Muscle layer of duodenum (tissue), 2 donors: ENCODE measurements around the gene HIVEP1.
"Not testable (repeated sequence)": the region's sequence is repeated elsewhere in the genome, so short reads cannot be mapped to it uniquely, and the experiment has no call there.

Source experiments
- H3K27ac ChIP-seq: one replicate; pipeline ENCODE4 v1.7.0; 2013; ENCODE audit warnings: mild to moderate bottlenecking, low read length
- H3K27me3 ChIP-seq: one replicate; pipeline ENCODE4 v1.7.0; 2013; ENCODE audit warnings: low read depth, mild to moderate bottlenecking, control low read depth, low read length
- H3K36me3 ChIP-seq, 2 donors: one replicate each; pipeline ENCODE4 v1.7.0; 2013; ENCODE audit warnings: low read length in 2 of 2, control low read depth in 1 of 2, mild to moderate bottlenecking in 1 of 2; ENCODE audit not compliant: insufficient read depth in 2 of 2, control insufficient read depth in 1 of 2
- H3K4me1 ChIP-seq, 2 donors: one replicate each; pipeline ENCODE4 v1.7.0; 2013; ENCODE audit warnings: low read length in 2 of 2, mild to moderate bottlenecking in 2 of 2, control low read depth in 1 of 2, moderate library complexity in 1 of 2; ENCODE audit not compliant: insufficient read depth in 2 of 2, control insufficient read depth in 1 of 2
- H3K4me3 ChIP-seq, 2 donors: one replicate each; pipeline ENCODE4 v1.7.0; 2013; ENCODE audit warnings: low read length in 2 of 2, low read depth in 1 of 2, mild to moderate bottlenecking in 1 of 2
- H3K9me3 ChIP-seq, 2 donors: one replicate each; pipeline ENCODE4 v1.7.0; 2013; ENCODE audit warnings: low read length in 2 of 2, control low read depth in 1 of 2, mild to moderate bottlenecking in 1 of 2; ENCODE audit not compliant: control insufficient read depth in 1 of 2
- donor health status: healthy.

Gene HIVEP1

DNA sequence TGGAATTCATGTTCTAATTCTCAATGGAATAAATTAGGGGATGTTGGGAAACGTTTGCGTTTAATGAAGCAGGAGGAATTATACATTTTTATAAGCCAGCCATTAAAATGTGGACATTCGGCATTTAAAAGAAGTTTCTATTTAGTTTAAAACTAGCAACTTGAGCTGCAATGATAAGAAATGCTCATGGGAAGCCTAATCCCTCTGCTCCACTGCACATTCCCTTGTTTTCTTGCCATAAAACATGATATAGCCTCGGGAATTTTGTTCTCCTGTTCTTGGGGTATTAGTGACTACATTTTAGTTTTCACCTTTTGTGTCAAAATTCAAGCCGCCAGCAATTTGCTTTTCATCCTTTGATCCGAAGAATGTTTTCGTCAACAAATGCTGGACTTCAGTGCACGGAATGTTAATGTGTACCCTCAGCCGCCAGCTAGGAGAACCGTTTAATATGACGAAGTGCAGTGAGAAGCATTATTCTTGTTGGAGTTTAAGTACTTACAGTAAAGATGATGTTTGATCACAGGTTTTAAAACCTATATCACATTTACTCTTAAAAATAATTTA lies 137.9 kb downstream of the HIVEP1 start:
- H3K27ac ChIP-seq = no peak overlapping the region
- H3K4me1 ChIP-seq = no peaks in the 10 kb centered on the region
- H3K4me3 ChIP-seq = no peak overlapping the region
- no peaks in the 10 kb centered on the region for H3K36me3 ChIP-seq
- H3K27me3 ChIP-seq = no peaks in the 10 kb centered on the region
- no peaks in the 10 kb centered on the region for H3K9me3 ChIP-seq

DNA sequence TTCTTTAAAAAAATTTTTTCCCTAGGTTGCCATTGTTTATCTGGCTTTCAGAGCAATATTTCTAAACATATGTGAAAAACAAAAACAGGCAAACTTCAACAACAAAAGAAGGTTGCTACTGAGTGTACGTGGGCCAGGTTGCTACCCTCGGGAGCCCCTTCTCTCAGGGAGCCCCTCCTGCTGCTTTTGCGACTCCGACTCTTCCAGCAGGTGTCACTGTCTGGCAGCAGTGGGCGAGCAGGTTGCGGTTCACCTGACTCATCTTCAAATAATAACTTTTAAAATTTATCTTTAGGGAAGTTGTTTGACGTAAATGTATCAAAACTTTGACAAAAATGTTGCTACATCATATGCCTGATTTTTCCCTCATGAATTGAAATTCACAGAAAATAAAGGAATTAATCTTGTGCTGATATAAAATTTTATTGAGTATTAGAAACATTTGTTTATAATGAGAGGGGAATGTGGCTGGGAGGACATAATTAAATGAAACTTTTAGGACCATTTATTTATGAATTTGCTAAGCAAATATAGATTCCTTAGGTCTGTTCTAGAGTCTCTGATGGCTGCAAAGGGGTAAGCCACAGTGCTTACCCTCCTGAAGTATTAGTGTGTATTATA lies 138.8 kb downstream of the HIVEP1 start:
- Histone ChIP-seq H3K27me3 (no peaks in the 10 kb centered on the region), H3K36me3 (no peaks in the 10 kb centered on the region), H3K4me1 (no peaks in the 10 kb centered on the region), H3K27ac (no peak overlapping the region), H3K9me3 (no peaks in the 10 kb centered on the region), H3K4me3 (no peak overlapping the region)

DNA sequence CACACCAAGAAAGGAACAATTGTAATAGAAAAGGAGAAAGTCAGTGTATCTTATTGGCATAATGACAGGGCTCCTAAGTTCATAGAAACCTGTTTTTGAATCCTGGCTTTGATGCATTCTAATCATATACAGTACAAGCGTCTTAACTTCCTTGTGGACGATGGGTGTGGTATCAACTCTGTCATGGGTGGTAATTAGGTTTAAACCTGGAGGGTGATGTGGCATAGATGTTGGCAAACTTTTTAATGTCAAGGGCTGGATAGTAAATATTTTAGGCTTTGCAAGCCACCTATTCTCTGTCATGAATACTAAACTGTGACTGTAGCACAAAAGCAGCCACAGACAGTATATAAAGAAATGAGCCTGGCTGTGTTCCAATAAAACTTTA lies 139.3 kb downstream of the HIVEP1 start:
- Histone ChIP-seq H3K4me3 (no peak overlapping the region), H3K4me1 (no peaks in the 10 kb centered on the region), H3K27ac (no peak overlapping the region), H3K36me3 (no peaks in the 10 kb centered on the region), H3K9me3 (no peaks in the 10 kb centered on the region), H3K27me3 (no peaks in the 10 kb centered on the region)

DNA sequence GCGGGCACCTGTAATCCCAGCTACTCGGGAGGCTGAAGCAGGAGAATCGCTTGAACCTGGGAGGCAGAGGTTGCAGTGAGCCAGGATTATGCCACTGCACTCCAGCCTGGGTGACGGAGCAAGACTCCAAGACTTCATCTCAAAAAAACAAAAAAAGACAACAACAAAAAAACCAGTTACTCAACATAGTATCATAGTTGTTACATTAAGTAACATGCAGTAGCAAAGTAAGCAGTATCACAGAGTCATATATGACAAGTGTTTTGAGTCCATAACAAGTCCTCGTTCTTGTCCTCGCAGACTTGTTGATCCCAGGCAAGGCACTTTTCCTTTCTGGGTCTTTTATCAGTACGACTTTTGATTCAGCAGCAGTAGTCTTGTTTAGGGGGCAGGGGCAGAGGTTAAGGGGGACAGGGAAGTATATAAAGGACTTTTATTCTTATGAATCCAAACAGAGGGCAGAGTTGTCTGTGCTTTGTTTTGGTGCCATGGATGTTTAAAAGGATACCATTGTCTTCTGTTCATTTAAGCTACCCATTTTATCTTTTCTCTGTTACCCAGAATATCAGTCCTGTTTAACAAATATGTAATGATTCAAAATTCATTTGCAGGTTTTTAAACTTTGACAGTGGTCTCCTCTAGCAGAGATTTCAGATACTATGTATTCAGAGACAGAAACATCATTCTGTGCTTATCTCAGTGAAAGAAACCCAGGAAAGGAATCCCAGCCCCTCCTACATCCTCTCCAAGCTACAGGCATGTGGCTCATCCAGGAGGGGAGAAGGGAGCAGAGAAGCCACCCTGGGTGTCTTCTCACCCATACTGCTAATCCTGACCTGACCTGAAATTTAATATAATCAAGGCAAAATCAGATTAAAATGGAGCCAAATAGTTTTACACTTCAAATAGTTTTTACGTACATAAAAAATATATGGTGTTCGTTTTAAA lies 140.2 kb downstream of the HIVEP1 start:
- H3K27me3 ChIP-seq = no peaks in the 10 kb centered on the region
- no peaks in the 10 kb centered on the region for H3K9me3 ChIP-seq
- no peak overlapping the region for H3K27ac ChIP-seq
- no peaks in the 10 kb centered on the region for H3K36me3 ChIP-seq
- no peaks in the 10 kb centered on the region for H3K4me1 ChIP-seq
- H3K4me3 ChIP-seq = no peak overlapping the region

DNA sequence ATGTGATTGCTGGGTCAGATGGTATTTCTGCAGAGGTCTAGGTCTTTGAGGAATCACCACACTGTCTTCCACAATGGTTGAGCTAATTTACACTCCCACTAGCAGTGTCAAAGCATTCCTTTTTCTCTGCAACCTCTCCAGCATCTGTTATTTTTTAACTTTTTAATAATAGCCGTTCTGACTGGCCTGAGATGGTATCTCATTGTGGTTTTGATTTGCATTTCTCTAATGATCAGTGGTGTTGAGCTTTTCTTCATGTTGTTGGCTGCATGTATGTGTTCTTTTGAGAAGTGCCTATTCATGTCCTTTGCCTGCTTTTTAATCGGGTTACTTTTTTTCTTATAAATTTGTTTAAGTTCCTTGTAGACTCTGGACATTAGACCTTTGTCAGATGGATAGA lies 143.7 kb downstream of the HIVEP1 start:
- H3K9me3 ChIP-seq, H3K4me3 ChIP-seq, H3K36me3 ChIP-seq, H3K27ac ChIP-seq, H3K27me3 ChIP-seq, H3K4me1 ChIP-seq: not testable (repeated sequence)

DNA sequence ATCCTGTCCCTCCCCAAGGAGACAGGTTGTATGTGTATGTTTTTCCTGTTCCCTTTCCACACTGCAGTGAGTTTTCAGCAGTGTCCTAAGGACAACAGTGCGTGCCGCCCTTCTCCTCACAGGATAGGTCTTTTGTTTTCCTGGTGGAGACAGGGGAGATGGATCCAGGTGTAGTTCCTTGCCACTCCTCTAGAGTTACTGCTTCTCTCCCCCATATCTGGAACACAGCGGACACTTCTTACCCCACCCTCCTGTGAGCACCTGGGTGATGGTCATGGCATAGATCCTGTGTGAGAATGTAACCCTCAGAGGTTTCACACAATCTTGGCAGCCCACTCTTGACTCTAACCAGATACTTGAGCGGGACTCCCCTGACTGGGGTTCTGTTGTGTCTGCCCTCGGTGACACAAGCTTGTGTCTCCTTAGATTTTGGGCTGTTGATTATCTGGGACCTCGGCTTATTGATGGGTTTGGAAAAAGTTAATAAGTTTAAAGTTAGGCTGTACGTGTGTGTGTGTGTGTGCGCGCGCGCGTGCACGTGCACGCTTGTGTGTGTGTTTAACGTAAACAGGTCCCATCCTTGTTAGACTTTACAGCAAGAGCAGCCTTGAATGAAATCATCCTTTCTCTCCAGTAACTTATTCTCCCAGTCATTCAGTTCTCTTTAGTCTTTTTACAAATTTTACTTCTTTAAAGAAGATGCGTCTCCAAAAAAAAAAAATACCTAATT lies 146.7 kb downstream of the HIVEP1 start:
- Histone ChIP-seq H3K4me3 (no peak overlapping the region), H3K36me3 (peaks cover 22 to 27% of the 10 kb centered on the region in 2 donors), H3K9me3 (no peaks in the 10 kb centered on the region), H3K27ac (no peak overlapping the region), H3K27me3 (no peaks in the 10 kb centered on the region), H3K4me1 (no peaks in the 10 kb centered on the region)

DNA sequence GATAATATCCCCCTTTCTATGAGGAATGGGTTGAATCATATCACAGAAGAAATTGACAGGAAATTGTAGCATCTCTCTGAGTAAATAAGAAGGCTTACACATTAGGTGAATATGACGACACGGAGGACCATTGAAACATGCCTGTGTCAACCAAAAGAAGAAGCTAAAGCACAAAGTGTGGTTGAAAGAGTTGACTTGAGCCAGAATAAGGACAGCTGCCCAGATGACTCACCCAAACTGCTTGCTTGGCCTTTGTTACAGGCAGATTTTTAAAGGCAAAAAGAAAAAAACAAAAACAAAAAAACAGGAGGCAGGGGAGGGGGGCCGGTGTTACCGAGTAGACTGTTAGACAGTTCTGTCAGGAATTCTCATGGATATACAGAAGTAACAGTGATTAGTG lies 148.2 kb downstream of the HIVEP1 start:
- H3K4me1 ChIP-seq = no peaks in the 10 kb centered on the region
- no peaks in the 10 kb centered on the region for H3K27me3 ChIP-seq
- H3K9me3 ChIP-seq = no peaks in the 10 kb centered on the region
- H3K4me3 ChIP-seq = no peak overlapping the region
- H3K36me3 ChIP-seq = peaks cover 22 to 32% of the 10 kb centered on the region in 2 donors
- H3K27ac ChIP-seq = peak overlapping the region; percentile 19

DNA sequence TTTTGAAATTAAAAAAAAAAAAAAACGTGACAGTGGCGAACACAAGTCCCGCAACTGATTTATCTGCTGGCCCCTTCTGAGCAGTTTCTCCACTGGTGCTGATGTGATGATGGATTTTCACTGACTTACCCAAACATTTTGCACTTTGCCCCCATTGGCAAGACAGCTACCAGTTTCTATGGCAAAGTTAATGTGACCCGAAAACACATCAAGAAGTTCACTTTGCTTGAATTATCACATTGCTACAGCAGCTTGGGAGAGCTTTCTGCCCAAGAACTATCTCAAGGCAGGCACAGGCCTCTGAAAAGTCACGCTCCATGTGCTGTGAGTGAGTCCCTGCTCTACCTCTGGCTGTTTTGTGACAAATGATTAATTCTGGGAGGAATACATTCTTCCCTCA lies 150.1 kb downstream of the HIVEP1 start:
- H3K27ac ChIP-seq = no peak overlapping the region
- no peaks in the 10 kb centered on the region for H3K4me1 ChIP-seq
- H3K36me3 ChIP-seq = peaks cover 26 to 32% of the 10 kb centered on the region in 2 donors
- H3K4me3 ChIP-seq = no peak overlapping the region
- H3K27me3 ChIP-seq = no peaks in the 10 kb centered on the region
- H3K9me3 ChIP-seq = no peaks in the 10 kb centered on the region

DNA sequence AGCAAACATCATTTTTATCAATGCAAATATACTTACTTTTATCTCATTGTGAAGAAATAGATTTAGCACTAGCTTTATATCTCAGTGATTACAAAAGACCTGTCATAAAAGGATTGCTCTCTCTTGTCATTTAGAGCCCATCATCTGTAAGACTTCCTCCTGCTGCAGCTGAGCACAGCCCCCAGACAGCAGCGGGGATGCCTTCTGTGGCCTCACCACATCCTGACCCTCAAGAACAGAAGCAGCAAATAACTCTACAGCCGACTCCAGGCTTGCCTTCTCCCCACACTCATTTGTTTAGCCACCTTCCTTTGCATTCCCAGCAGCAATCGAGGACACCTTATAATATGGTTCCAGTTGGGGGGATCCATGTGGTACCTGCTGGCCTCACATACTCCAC lies 151.0 kb downstream of the HIVEP1 start:
- Histone ChIP-seq H3K4me1 (no peaks in the 10 kb centered on the region), H3K27me3 (no peaks in the 10 kb centered on the region), H3K36me3 (peaks cover 26 to 32% of the 10 kb centered on the region in 2 donors), H3K4me3 (no peak overlapping the region), H3K27ac (no peak overlapping the region), H3K9me3 (no peaks in the 10 kb centered on the region)

DNA sequence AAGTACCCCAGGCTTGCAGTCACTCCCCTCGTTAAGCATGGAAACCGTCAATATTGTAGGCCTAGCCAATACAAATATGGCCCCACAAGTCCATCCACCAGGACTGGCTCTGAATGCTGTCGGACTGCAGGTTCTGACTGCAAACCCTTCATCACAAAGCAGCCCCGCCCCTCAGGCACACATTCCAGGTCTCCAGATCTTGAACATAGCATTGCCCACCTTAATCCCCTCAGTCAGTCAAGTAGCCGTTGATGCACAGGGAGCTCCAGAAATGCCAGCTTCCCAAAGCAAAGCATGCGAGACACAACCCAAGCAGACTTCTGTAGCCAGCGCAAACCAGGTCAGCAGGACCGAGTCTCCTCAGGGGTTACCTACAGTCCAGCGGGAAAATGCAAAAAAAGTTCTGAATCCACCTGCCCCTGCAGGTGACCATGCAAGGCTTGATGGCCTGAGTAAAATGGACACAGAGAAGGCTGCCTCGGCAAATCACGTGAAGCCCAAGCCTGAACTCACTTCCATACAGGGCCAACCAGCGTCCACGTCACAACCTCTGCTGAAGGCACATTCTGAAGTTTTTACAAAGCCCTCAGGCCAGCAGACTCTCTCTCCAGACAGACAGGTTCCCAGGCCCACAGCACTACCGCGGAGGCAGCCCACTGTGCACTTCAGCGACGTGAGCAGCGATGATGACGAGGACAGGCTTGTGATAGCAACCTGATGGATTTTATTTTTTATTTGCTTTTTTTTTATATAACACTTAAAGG lies 151.8 kb downstream of the HIVEP1 start:
- Histone ChIP-seq H3K9me3 (no peaks in the 10 kb centered on the region), H3K4me3 (no peak overlapping the region), H3K27ac (no peak overlapping the region), H3K36me3 (peaks cover 26 to 28% of the 10 kb centered on the region in 2 donors), H3K27me3 (no peaks in the 10 kb centered on the region), H3K4me1 (no peaks in the 10 kb centered on the region)

DNA sequence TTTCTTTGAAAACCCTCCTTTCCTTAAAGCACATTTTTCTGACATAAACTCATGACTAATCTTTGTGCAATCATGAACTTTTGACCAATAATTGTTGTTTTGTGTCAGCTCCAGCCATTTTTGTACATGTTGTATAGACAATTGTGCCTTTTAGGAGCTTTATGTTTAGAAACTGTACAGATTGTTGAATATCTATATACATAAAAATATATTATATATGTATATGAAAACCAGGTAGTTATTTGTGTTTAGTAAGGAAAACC lies 152.3 kb downstream of the HIVEP1 start:
- Histone ChIP-seq H3K9me3 (no peaks in the 10 kb centered on the region), H3K4me3 (no peak overlapping the region), H3K4me1 (no peaks in the 10 kb centered on the region), H3K27me3 (no peaks in the 10 kb centered on the region), H3K36me3 (peaks cover 26 to 28% of the 10 kb centered on the region in 2 donors), H3K27ac (no peak overlapping the region)
